Right lobe of liver (tissue), 6 donors: ENCODE measurements around the gene FAM118B. TPM values are rescaled to one million over a fixed set of nuclear protein-coding genes. Genes with fewer than 3 reads are reported as not detected.

Experiments used
- ATAC-seq, 4 donors: fragments of 200-7000 bp; cut with Tn5 transposase; one replicate each; pipeline ENCODE4 v1.9.1; 2020; ENCODE audit warnings: mild to moderate bottlenecking in 4 of 4, moderate library complexity in 4 of 4
- DNase-seq, 3 donors: peaks; one replicate each; pipeline ENCODE4 v3.0.0-alpha.2; 2020
- H3K27ac ChIP-seq, 3 donors: fragments of 200-600 bp; one replicate each; pipeline ENCODE4 v1.8.0; 2022
- H3K27me3 ChIP-seq, 2 donors: fragments of 200-600 bp; one replicate each; pipeline ENCODE4 v1.8.0; 2022
- H3K36me3 ChIP-seq, 4 donors: fragments of 200-600 bp; sonication (generic) in 1 of 4; one replicate each; pipeline versions ENCODE4 v1.5.1 to v1.8.0; 2017 to 2022; ENCODE audit warnings: control low read depth in 1 of 4
- H3K4me1 ChIP-seq, 4 donors: fragments of 200-600 bp; sonication (generic) in 1 of 4; one replicate each; pipeline versions ENCODE4 v1.5.1 to v1.8.0; 2017 to 2022; ENCODE audit warnings: control low read depth in 1 of 4
- H3K4me3 ChIP-seq, 3 donors: fragments of 200-600 bp; one replicate each; pipeline ENCODE4 v1.8.0; 2022
- H3K9me3 ChIP-seq, 4 donors: fragments of 200-600 bp; sonication (generic) in 1 of 4; one replicate each; pipeline versions ENCODE4 v1.5.1 to v1.8.0; 2017 to 2022; ENCODE audit warnings: control low read depth in 1 of 4
- POLR2A ChIP-seq: fragments of 450-650 bp; IDR thresholded peaks from one replicate; pipeline ENCODE4 v1.6.1; 2017; ENCODE audit warnings: antibody characterized with exemption, mild to moderate bottlenecking
- WGBS: methylation state at CpG from one replicate; pipeline ENCODE4 v1.1.6; 2018; ENCODE audit warnings: low coverage, low lambda C conversion rate; ENCODE audit not compliant: insufficient coverage; ENCODE audit errors: missing lambda C conversion rate; 5-methylcytosine and 5-hydroxymethylcytosine counted together
- intact Hi-C, 2 donors: fragments of 100-400 bp; cut with DNase I; formaldehyde crosslinking; loops; one replicate each; pipeline versions ENCODE4 v1.11.2 to v1.14.1; 2022
- total RNA-seq, 6 experiments: library from RNA; depleted of rRNA in 2 of 6; stranded (reverse); fragments of >200 nt in 2 of 6; fragmentation: NEBNext Ultra II Directional in 3 of 6; extraction: Animal tissue kit (Norgen Biotek cat#: 25700) in 3 of 6; gene quantifications; one replicate each; pipeline versions ENCODE4 v1.1.0 to v1.2.4, GENCODE V29; 2016 to 2023
- TF ChIP-seq, protein P1 (sequence below), 4 donors: fragments of 200-600 bp in 3 of 4; fragments of 450-650 bp in 1 of 4; IDR thresholded peaks; one replicate each; pipeline versions ENCODE4 v1.5.1 to v1.8.0; 2016 to 2022; ENCODE audit warnings: antibody characterized with exemption in 4 of 4, mild to moderate bottlenecking in 2 of 4
- donor health status: DM: no; HTN: yes; CAD: no.
- donor health status: DM: no; HTN: no; CAD: no.
- donor health status: DM: no; HTN: no; CAD: no.
- donor health status: DM: no; HTN: yes; CAD: no.
- donor health status: DM: no; HTN: yes; CAD: no.

The FAM118B gene
- total RNA-seq, 6 experiments from 2014 or later: 4.6 to 8.3 (median 5.8) TPM

DNA sequence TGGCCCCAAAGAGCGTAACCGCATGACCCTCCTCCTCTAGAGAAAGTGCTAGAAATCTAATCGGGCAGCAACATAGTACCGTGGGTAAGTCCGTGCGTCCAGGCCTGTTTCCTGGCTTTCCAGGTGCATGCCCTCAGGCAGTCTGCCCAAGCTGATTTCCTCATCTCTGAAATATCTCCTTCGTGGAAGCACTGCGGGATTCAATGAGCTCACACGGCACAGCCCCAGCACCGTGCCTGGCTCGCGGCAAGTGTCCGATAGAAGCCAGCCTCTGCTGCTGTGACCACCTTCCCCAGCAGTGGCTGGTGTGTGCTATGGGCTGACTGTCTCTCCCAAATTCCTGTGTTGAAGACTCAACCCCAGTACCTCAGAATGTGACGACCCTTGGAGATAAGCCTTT, 20.8 kb upstream of the FAM118B start:
- H3K4me3 ChIP-seq: no peak overlapping the region
- intact Hi-C loops: loop anchor here (5.0 kb wide), 1 partner anchor 268 kb away; no protein-coding TSS in a partner anchor
- no peaks in the 10 kb centered on the region for H3K27me3 ChIP-seq
- H3K4me1 ChIP-seq: peaks cover 0 to 5% (median 0%) of the 10 kb centered on the region in 4 donors
- no peaks in the 10 kb centered on the region for H3K9me3 ChIP-seq
- H3K27ac ChIP-seq: no peak overlapping the region
- H3K36me3 ChIP-seq: peaks cover 0 to 5% (median 0%) of the 10 kb centered on the region in 4 donors
- DNase-seq (peak in 2 of 3 donors; percentile 65 to 79), ATAC-seq (peak; percentile 62 to 87 (median 78))
- TF ChIP-seq POLR2A: no peak
- TF ChIP-seq, protein P1, sequence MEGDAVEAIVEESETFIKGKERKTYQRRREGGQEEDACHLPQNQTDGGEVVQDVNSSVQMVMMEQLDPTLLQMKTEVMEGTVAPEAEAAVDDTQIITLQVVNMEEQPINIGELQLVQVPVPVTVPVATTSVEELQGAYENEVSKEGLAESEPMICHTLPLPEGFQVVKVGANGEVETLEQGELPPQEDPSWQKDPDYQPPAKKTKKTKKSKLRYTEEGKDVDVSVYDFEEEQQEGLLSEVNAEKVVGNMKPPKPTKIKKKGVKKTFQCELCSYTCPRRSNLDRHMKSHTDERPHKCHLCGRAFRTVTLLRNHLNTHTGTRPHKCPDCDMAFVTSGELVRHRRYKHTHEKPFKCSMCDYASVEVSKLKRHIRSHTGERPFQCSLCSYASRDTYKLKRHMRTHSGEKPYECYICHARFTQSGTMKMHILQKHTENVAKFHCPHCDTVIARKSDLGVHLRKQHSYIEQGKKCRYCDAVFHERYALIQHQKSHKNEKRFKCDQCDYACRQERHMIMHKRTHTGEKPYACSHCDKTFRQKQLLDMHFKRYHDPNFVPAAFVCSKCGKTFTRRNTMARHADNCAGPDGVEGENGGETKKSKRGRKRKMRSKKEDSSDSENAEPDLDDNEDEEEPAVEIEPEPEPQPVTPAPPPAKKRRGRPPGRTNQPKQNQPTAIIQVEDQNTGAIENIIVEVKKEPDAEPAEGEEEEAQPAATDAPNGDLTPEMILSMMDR (IDR thresholded peaks at IDR 0.05): no peak
- WGBS: 46% methylated on average over 6 of the region's 14 CpGs

DNA sequence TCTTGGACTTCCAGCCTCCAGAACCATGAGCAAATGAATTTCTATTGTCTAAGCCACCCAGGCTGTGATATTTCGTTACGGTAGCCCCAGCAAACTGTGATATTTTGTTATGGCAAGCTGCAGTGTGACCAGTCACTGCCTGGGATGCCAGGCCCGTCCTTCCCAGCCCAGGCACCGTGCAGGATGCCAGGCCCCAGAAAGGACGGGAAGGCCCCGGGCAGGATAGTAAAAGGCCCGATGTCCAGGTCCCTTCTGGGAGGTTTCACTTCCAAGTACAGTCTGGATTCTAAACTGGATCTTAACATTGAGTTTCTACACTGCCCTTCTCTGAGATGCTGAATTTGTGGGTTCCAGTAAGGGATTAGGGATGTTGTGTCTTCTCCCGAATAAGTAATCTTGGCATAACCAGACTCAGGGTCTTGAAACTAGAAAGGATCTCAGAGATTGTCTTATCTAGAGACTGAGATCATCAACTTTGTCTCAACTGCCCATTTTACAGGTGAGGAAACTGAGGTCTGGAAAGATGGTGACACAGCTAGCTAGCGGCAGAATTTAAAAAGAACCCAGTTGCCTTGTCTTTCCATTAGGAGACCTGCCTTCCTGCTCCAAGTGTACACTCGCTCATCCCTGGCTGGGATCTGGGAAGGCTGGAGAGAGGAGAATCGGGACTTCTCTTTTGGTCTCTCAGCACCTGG, 20.1 kb upstream of the FAM118B start:
- 100% methylated on average over 5 of the region's 11 CpGs for WGBS
- DNase-seq (no peak), ATAC-seq (no peak)
- no peak overlapping the region for H3K27ac ChIP-seq
- no peaks in the 10 kb centered on the region for H3K27me3 ChIP-seq
- no peaks in the 10 kb centered on the region for H3K9me3 ChIP-seq
- TF ChIP-seq, protein P1 (IDR thresholded peaks at IDR 0.05): no peak
- no peak for TF ChIP-seq POLR2A
- H3K4me1 ChIP-seq: peaks cover 0 to 5% (median 0%) of the 10 kb centered on the region in 4 donors
- intact Hi-C loops: loop anchor here (5.0 kb wide), 1 partner anchor 269 kb away; no protein-coding TSS in a partner anchor
- peaks cover 0 to 5% (median 0%) of the 10 kb centered on the region in 4 donors for H3K36me3 ChIP-seq
- no peak overlapping the region for H3K4me3 ChIP-seq

DNA sequence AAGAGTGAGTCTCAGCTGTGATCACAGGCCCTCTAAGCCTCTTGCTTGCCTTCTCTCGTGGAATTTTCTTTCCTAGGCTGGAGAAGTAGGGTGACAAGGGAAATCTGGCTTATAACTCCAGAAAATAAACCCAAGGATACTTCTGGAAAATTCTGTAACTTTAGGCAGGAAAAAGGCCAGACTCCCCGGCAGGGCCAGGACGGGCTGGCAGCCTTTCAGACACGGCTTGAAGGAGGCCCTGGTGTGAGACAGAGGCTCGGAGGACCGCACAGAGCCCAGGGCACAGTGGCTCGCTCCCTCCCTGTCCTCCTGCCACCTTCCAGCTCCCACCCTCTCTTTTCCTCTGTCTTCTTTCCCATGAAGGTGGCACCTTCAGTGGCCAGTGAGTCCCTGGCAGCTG, 19.2 kb upstream of the FAM118B start:
- 93% methylated on average over 5 of the region's 7 CpGs for WGBS
- no peak overlapping the region for H3K27ac ChIP-seq
- ATAC-seq: no peak
- no peaks in the 10 kb centered on the region for H3K27me3 ChIP-seq
- intact Hi-C loops: loop anchor here (5.0 kb wide), 1 partner anchor 270 kb away; no protein-coding TSS in a partner anchor
- H3K4me1 ChIP-seq: peaks cover 0 to 5% (median under 1%) of the 10 kb centered on the region in 4 donors
- H3K36me3 ChIP-seq: peaks cover 0 to 5% (median under 1%) of the 10 kb centered on the region in 4 donors
- no peaks in the 10 kb centered on the region for H3K9me3 ChIP-seq
- no peak for DNase-seq
- H3K4me3 ChIP-seq: no peak overlapping the region
- TF ChIP-seq POLR2A: no peak
- TF ChIP-seq, protein P1 (IDR thresholded peaks at IDR 0.05): no peak

DNA sequence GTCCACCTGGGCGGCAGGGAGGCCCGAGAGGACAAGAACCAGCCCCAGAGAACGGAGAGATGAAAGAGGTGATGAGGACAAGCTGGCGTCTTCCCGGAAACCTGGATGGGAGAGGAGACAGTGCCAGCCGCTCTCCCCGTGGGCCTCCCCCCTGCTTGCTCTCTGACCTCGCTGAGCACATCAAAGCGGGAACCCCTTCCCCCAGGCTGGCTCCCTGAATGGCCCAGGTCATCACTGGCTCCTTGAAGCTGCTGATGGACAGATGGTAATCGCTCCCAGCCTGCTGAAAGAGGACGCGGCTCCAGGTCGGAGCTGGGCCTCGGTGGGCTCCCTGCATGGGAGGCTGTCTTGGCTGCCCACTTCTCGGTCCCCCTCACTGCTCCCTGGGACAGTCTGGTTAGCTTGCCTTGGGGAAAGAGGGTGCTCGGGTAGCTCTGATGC, 18.5 kb upstream of the FAM118B start:
- H3K4me1 ChIP-seq: peaks cover 0 to 6% (median 2%) of the 10 kb centered on the region in 4 donors
- WGBS: 91% methylated on average over 9 of the region's 16 CpGs
- H3K27me3 ChIP-seq: no peaks in the 10 kb centered on the region
- TF ChIP-seq, protein P1 (IDR thresholded peaks at IDR 0.05): no peak
- no peak for TF ChIP-seq POLR2A
- peaks cover 0 to 5% (median 1%) of the 10 kb centered on the region in 4 donors for H3K36me3 ChIP-seq
- ATAC-seq (no peak), DNase-seq (no peak)
- H3K27ac ChIP-seq: no peak overlapping the region
- H3K4me3 ChIP-seq: no peak overlapping the region
- H3K9me3 ChIP-seq: no peaks in the 10 kb centered on the region
- intact Hi-C loops: loop anchor here (5.0 kb wide), 1 partner anchor 271 kb away; no protein-coding TSS in a partner anchor
